Activated CD8-positive, alpha-beta memory T cell treated with anti-CD3 and anti-CD28 coated beads, Interleukin-2, amount 50 U/mL, for 1 hour (primary cell): ENCODE measurements around the gene WHAMM.
"Not testable (repeated sequence)": the region's sequence is repeated elsewhere in the genome, so short reads cannot be mapped to it uniquely, and the experiment has no call there.

Experiments
- DNase-seq: peaks from one replicate; pipeline ENCODE4 v3.0.0-alpha.2; 2020; ENCODE audit errors: extremely low read depth

WHAMM gene, protein sequence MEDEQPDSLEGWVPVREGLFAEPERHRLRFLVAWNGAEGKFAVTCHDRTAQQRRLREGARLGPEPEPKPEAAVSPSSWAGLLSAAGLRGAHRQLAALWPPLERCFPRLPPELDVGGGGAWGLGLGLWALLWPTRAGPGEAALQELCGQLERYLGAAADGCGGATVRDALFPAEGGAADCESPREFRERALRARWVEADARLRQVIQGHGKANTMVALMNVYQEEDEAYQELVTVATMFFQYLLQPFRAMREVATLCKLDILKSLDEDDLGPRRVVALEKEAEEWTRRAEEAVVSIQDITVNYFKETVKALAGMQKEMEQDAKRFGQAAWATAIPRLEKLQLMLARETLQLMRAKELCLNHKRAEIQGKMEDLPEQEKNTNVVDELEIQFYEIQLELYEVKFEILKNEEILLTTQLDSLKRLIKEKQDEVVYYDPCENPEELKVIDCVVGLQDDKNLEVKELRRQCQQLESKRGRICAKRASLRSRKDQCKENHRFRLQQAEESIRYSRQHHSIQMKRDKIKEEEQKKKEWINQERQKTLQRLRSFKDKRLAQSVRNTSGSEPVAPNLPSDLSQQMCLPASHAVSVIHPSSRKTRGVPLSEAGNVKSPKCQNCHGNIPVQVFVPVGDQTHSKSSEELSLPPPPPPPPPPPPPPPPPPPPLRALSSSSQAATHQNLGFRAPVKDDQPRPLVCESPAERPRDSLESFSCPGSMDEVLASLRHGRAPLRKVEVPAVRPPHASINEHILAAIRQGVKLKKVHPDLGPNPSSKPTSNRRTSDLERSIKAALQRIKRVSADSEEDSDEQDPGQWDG

DNA sequence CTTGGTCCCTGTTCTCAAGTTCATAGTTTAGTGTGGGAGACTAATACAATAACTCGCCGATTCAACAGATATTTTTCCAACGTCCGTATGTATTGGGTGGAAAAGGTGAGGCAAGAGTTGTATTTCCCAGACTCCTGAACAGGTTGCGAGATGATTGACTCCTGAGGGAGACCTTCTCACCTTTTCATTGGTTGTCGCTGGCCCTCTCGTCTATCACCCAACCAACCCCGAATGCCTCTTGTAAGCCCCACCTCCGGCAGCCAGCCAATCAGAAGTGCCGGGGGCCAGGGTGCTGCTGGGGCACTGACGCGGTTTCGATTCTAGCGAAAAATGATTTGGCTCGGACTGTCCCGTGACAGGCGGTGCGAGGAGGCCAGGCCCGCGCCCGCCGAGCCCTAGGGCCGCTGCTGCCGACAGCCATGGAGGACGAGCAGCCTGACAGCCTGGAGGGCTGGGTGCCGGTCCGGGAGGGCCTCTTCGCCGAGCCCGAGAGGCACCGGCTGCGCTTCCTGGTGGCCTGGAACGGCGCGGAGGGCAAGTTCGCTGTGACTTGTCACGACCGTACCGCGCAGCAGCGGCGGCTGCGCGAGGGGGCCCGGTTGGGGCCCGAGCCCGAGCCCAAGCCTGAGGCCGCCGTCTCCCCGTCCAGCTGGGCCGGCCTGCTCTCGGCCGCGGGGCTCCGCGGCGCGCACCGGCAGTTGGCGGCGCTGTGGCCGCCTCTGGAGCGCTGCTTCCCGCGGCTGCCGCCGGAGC lies at the start of gene WHAMM:
Gene WHAMM, plus strand, starts transcription at position 321 of the 753 bp plus-strand sequence. Its CDS starts 99 bp downstream, at position 420.
- peak; percentile 89 for DNase-seq

DNA sequence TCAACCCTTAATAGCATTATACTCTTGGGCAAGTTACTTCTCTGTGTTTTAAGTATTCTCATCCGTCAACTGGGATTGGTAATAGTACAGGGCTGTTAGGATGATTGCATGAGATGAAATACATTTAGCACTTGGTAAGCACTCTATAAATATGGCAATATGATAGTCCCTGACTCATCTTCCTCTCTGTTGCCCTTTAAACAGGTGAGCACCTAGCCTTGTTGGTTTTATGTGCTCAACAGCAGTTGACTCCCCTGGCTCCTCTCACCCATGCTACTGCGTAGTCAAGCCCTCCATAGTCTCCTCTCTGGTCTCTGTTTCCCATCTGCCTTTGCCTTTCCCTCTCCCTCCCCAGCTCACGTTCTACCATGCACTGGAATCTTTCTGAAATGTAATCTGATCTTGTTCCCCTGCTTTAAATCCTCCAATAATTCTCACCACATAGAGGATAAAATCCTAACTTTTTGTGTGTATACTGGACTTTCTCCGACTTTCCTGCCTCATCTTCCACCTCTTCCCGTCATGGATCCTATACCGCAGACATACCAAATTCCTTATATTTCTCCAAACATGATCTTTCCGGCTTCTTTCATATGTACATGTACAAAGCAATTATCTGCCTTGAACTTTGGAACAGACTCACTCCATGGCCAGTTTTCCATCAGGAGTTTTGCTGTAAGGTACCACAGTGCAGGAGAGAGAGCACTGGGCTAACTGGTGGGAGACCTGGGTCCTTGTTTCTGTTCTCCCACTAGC lies 45.9 kb upstream of the WHAMM start:
- no peak for DNase-seq

DNA sequence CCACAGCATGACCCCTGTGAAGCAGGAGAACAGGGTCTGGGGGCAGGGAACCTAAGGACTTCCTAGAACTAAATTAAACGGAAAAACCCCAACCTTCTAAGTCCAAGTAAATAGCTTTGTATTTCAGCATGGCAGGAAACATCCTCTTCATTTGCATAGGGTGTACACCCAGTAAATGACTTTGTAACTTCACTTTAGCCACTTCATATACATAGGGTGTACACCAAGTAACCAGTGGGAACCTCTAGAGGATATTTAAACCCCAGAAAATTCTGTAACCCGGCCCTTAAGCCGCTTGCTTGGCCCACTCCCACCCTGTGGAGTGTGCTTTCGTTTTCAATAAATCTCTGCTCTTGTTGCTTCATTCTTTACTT lies 45.3 kb upstream of the WHAMM start:
- no peak for DNase-seq

DNA sequence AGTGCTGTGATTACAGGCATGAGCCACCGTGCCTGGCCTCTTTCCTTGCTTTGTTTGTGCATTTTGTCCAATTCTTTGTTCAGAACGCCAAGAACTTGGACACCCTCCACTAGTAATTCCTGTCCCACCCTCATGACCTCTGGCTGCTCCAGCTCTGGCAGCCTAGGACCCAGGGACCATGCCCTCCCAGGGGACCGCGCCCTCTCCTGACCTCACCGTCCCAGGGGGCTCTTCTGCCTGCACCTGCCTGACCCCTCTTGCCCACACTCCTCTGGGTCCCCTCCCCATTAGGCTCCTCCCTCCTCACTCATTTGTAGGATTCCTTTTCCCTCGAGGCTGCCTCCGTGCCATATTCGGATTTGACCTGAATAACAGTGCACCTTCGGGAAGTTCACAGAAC lies 44.7 kb upstream of the WHAMM start:
- DNase-seq = no peak

DNA sequence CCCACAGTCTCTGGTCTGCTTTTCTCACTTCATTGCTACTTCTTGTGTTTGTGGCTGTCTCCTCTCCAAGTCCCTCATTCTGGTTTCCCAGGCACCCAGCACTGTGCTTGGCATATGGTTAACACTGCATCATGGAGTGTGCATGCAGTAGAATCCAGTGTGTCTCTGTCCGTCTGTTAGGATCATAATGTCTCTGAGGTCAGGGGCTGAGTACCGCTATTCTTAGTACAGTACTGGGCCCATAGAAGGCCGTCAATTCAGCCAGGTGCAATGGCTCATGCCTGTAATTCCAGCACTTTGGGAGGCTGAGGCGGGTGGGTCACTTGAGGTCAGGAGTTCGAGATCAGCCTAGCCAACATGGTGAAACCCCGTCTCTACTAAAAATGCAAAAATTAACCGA lies 43.2 kb upstream of the WHAMM start:
- not testable (repeated sequence) for DNase-seq

DNA sequence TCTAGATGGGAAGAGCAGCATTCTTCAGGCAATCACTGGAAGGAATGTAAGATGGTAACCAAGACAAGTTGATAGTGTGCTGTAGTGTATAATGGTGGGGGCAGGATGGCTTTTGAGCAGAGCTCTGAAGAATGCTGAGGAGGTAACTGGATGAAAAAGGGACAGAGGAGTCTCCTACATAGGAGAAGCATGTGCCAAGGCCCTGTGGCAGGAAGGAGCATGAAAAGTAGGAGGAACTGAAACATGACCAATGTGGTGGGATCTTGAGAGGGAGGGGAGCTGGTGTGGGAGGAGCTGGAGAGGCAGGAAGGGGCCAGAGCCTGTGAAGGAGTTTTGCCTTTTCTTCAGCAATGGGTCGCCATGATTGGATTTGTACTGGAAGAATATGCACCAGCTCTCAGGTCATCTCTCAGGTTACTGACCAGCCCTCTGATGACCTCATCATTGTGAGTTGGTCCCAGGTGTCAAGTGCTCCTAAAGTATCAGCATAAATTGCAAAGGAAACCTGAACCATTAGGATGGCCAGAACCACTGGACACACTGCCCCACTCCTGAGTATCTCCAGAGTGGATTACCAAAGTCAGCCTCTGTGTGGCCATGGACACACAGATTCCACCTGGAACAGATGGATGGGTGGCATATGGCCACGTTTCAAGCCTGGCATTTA lies 42.1 kb upstream of the WHAMM start:
- no peak for DNase-seq

DNA sequence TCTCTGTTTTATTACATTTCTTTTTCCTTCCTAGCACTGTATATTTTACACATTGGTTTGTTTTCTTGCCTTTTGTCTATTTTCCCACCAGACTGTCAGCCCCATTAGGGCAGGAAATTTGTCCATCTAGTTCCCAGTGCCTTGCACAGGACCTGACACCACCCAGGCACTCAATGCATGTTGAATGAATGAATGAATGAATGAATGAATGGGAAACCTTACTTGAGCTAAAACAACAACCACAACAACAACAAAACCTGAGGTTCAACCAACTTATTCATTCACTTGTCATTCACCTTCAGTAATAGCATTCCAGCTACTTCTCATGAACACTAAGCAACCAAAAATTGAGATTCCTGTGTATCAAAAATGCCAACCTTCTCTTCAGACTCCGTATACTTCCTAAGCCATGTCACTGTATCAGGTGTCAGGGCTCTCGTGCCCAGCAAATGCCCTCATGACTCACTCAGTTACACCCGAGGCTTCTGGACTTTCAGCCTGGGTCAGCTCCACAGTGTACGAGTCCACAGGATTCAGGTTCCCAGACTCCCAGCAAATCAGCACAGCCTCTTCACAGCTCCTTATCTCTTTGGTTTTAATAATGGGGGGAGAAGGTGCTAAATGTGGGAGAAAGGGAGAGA lies 40.9 kb upstream of the WHAMM start:
- DNase-seq = no peak

DNA sequence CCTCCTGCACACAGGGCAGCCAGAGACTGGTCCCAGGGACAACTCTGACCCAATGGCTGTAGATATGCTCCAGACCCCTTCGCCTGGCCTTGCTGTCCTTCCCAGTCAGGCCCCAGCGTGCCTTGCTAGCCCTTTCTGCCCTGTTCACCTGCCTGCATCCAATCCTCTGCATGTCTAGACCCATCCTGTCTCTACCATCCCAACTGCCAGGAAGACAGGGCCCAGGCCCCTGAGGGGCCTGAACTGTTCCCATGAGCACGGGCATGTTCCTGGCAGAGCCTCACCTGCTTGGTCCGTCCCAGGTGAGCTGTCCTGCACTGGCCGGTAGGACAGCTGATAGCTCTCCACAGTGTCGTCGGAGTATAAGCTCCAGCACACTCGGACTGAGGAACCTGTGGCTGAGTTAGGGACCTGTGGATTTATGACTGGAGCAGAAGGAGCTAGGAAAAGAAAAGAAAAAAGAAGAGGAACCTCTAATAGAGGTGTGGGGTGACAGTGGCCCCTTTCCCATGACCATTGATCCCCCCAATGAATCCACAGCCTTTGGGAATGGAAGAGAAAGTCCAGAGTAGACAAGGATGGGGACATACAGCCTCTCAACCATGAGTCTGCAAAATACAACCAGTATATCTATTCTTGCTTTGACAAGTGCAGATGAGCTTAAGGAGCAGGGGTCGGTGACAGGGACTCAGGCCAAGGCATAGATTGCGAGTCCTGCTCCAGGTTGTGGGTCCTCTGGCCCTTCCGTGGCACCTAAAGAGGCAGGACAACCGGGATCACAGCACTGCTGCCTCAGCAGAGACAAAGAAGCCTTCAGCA lies 37.4 kb upstream of the WHAMM start:
- no peak for DNase-seq

DNA sequence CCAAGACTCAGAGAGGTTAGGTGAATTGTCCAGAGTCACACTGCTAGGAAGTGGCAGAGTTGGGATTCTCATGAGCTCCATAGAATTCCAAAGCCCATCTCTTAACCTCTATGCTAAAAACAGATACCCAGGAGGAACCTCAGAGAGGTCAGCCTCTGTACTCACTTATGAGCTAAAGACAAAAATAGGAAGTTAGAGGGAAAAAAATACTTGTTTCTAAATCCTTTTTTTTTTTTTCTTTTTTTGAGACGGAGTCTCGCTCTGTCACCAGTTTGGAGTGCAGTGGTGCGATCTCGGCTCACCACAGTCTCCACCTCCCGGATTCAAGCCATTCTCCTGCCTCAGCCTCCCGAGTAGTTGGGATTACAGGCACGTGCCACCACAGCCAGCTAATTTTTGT lies 34.9 kb upstream of the WHAMM start:
- no peak for DNase-seq

DNA sequence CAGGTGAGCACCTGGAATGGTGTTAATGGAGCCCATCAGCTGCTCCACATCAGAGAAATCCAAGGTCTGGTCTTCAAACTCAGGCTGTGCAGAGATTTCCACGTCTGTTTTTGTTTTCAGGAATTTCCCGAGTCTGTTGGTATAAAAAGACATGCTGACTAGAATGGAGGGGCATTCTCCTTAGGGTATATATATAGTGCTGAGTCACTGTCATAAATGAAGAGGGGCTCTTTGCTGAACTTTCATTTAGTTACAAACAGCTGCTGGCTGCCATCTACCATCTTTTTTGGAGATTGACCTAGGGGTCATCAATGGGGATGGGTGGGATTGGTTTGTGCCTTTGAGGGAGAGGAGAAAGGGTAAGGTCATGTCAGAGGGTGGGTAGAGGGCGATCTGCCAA lies 30.7 kb upstream of the WHAMM start:
- DNase-seq = no peak

DNA sequence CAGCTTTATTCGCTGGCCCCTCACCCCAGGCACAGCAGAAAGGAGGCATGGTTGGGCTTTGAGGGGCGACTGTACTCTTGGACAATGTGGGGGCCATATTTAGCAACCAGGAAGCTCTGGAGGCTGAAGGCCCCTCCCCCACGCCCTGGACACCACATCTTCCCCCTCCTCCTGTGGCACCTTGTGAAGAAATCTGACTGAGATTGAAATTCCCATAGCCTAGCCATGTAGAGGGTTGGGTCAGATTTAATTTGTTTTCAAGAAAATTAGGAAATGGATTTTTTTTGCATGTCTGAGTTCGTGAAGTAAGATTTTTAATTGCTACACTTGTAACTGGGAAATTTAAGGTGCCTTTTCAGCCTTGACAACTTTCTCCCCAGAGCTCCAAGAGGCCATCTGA lies 28.1 kb upstream of the WHAMM start:
- DNase-seq = no peak

DNA sequence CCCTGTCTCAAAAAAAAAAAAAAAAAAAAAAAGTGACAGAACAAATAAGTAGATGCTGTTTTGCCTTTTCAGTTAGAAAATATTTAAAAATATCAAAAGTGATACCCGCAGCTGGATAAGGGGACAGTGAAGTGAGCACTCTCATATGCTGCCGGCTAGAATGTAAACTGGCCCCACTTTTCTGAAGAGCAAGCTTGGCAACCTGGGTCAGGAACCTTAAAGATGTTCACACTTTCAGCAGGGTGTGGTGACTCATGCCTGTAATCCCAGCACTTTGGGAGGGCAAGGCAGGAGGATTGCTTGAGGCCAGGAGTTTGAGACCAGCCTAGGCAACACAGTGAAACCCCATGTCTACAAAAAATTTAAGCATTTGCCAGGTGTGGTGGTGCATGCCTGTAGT lies 20.9 kb upstream of the WHAMM start:
- no peak for DNase-seq

DNA sequence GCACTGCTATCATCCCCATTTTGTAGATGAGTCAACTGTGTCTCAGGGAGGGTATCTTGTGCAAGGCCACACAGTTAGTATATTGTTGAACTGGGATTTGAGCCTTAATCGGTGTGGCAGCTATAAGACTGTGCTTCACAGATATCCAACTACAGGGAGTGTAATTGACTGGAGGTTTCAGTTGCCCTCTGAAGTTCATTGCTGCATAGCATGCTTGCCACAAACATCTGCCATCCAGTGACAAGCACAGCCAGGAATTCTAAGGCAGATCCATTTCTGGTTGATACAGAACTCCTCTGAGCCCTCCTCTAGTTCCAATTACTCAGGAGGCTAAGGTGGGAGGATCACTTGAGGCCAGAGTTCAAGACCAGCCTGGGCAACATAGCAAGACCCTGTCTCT lies 19.9 kb upstream of the WHAMM start:
- no peak for DNase-seq

DNA sequence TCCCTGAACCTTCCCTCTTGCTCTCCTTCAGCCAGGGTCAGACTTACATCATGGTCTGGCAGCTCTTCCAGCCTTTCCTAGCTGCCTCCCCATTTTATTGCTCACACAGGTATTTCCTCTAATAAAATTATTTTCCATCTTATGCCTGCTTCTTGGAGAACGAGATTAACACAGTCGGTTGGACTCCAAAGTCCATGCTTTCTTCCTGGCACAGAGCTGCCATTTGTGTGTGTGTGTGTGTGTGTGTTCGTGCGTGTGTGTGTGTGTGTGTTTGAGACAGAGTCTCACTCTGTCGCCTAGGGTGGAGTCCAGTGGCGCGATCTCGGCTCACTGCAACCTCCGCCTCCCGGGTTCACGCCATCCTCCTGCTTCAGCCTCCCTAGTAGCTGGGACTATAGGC lies 19.1 kb upstream of the WHAMM start:
- DNase-seq = no peak

DNA sequence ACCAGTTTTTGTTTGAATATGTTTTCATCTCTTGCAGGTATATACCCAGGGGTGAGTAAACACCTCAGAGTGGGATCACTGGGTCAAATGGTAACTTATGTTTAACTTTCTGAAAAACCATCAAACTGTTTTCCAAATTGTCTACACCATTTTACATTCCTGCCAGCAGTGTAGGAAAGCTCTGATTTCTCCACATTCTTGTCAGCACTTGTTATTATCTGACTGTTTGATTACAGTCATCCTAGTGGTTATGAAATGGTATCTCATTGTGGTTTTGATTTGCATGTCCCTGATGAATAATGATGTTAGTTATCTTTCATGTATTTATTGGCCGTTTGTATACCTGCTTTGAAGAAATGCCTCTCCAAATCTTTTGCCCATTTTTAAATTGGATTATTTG lies 17.4 kb upstream of the WHAMM start:
- no peak for DNase-seq

DNA sequence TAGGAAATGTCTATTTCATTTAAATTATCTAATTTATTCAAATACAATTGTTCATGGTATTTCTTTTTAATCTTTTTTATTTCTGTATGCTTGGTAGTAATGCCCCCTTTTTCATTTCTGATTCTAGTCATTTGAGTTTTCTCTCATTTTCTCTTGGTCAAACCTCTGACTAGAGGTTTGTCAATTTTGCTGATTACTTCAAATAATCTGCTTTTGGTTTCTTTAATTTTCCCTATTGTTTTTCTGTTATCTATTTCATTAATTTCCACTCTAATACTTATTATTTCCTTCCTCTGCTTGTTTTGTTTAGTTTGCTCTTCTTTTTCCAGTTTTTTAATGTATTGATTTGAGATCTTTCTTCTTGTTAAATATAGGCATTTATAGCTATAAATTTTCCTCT lies 15.7 kb upstream of the WHAMM start:
- no peak for DNase-seq

DNA sequence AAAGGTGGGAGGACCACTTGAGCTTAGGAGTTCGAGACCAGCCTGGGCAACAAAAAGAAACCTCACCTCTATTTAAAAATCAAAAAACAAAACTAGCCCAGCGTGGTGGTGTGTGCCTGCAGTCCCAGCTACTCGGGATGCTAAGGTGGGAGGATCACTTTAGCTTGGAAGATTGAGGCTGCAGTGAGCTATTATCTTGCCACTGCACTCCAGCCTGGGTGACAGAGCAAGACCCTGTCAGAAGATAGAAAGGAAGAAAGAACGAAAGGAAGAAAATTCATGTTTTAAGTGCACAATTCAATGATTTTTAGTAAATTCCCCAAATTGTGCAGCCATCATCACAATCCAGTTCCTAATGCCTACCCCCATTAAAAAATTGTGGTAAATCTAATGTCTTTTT lies 11.3 kb upstream of the WHAMM start:
- DNase-seq = no peak

DNA sequence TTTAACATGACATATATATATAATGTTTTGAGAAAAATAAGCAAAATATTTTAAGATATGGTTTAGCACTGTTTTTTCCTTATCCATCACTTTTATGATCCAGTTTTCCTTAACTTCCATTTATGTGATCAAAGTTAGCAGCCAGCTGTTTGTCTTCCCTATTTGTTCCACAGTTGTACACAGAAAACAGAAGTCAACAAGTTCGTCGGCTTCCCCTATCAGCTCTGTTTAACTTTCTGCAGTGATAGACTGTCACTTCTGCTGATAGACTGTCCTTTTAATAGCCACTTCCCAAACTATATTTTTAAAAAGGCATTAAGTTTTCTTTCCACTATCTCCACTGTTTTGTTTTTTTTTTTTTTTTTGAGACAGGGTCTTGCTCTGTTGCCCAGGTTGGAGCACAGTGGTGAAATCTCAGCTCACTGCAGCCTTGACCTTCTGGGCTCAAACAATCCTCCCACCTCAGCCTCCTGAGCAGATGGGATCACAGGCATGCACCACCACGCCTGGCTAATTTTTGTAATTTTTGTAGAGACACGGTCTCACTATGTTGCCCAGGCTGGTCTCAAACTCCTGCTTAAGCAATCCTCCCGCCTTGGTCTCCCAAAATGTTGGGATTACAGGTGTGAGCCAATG lies 10.8 kb upstream of the WHAMM start:
- no peak for DNase-seq

DNA sequence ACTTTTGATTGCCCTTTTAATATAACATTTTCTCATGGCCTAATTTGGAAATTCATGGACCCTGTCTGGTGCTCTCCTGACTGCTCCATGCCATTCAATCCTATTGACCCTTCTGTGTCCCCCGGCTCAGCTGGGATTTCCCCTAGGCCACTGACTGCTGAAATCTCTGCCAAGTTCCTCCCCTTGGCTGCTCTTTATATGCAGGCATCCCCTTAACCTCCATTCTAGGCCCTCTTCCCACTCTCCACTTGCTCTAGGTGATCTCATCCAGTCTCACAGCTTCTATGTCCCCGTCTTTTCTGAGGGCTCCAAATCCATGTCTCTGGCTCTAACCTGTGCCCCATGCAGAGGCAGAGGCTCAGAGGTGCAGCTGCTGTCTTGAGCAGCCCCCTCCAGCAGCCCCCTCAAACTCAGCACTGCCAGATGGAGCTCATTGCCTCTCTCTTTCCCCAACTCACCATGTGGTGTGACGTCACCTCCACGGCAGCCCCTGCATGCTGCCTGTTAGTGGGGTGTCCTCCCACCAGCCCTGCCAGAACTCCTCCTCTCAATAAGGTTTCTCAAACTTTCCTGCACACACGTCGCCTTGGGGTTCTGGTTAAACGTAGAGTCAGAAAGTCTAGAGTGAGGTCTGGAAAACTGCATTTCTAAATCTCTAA lies 10.1 kb upstream of the WHAMM start:
- DNase-seq = no peak
